RPMI7951 (cell line): ENCODE data around the gene ZNF383. TPM values are rescaled to one million over a fixed set of nuclear protein-coding genes. Genes with fewer than 3 reads are reported as not detected.
"Not testable (repeated sequence)": the region's sequence is repeated elsewhere in the genome, so short reads cannot be mapped to it uniquely, and the experiment has no call there.

Experiments used
- DNase-seq: peaks from one replicate; pipeline ENCODE4 v3.0.0-alpha.2; 2012; ENCODE audit warnings: low read depth
- total RNA-seq: library from RNA; depleted of rRNA; stranded (reverse); fragments of >200 nt; shearing (Covaris generic); gene quantifications from 2 replicates; pipeline ENCODE4 v1.2.3, GENCODE V29; 2014; rRNA removed

Gene ZNF383
- total RNA-seq, 1 experiment from 2014 or later = 7.8 TPM

DNA sequence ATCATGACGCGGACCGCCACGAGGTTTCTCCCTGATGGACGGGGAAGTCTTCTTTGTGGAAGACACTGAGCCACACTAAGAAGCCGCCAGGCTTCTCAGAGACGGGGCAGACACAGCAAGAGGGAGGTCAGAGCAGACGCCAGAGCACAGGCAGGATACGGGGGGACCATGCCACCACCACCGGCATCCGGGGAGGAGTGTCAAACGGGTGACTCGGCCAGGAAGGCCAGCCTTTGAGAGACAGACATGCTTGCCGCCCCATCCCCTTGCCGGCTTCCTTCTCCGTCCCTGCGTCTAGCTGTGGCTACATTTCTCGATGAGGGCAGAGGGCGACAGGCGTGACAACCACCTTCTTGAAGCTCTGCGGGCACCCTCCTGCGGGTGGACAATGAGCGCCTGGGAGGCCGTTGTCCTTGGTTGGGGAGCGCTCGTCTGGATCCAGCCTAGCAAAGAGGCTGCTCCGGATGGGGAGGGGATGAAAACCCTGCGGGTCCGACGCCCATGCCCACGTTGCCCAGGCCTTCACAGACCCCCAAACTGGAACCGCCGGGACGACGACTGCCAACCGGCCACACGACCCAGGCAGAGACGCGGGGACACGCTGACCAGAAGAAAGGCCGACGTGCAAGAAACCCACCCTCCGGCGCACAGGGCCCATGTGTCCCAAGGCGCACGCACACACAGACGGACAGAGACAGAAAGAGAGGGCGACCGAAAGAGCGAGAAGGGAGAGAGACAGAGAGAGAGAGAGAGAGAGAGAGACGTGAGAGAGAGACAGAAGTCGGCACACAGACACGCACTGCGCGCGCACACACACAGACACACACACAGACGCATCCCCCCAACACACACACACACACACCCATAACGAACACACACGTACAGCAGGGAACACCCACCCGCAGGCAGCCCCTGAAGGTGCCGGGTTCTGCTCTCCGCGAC lies 75.3 kb downstream of the ZNF383 start:
- DNase-seq = not testable (repeated sequence)

DNA sequence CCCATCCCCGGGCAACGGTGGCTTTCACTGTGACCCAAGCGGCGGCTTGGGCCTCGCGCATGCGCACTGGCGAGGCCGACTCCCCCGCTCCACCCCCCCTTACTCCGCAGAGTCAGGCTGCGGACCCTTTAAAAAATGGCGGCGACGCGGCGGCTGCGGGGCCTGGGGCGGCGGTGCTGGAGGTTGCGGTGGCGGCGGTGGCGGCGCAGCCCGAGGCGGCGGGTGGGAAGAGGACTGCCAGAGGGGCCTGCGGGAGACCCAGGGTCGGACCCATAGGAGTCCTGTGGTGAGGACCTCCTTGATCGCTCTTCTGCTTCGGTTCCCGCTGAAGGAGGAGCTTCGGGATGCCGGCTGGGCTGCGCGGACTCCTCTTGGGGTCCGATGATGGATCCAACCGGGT lies 76.2 kb downstream of the ZNF383 start:
- not testable (repeated sequence) for DNase-seq

Other genes with a start within 250 kb of the ZNF383 start
- 9.4 and 10.6 TPM in 2 replicates for gene ZNF420, start 139.8 kb upstream of the ZNF383 start, total RNA-seq
- 23.4 and 27.8 TPM in 2 replicates for gene ZNF585A, start 45.5 kb upstream of the ZNF383 start, total RNA-seq
- gene ZNF585B, start 7.7 kb upstream of the ZNF383 start, total RNA-seq = 7.3 and 7.6 TPM in 2 replicates
- 3.4 and 4.7 TPM in 2 replicates for gene ZNF527, start 152.9 kb downstream of the ZNF383 start, total RNA-seq
- 12.5 and 17.9 TPM in 2 replicates for gene ZNF569, start 249.2 kb downstream of the ZNF383 start, total RNA-seq